K562 (cell line): ENCODE measurements around the gene PIBF1. TPM values are rescaled to one million over a fixed set of nuclear protein-coding genes. Genes with fewer than 3 reads are reported as not detected.

Experiments
- ATAC-seq: fragments of 200-7000 bp; cut with Tn5 transposase; 3 replicates; pipeline ENCODE4 v1.9.1; 2020; ENCODE audit warnings: moderate library complexity
- BruUV-seq: library from RNA; stranded (reverse); fragments of 400-500 nt; replicated peaks from 2 replicates; lab custom pipeline; 2021; lab: Mats Ljungman, UMichigan
- CTCF ChIA-PET: fragments of 300-600 bp; formaldehyde crosslinking; extraction: SDS; loops from one replicate; lab custom pipeline; 2021; ENCODE audit warnings: low intra/inter-chr PET ratio; lab: Yijun Ruan, JAX
- POLR2A ChIA-PET: fragments of 300-600, 350-650 bp; sonication (Branson Sonifier 250); formaldehyde crosslinking; extraction: SDS; loops from one replicate; lab custom pipeline; 2021; ENCODE audit warnings: antibody characterized with exemption, inconsistent platforms; lab: Yijun Ruan, JAX
- DNase-seq, 4 experiments: peaks; one replicate each; pipeline versions ENCODE4 v3.0.0 to v3.0.0-alpha.2; 2011 to 2018; ENCODE audit warnings: low spot score in 3 of 4, mixed read lengths in 3 of 4; ENCODE audit errors: extremely low read depth in 1 of 4
- FAIRE-seq: peaks from 2 replicates; lab custom pipeline; 2011; peaks lifted over from hg19 to GRCh38; lab: Jason Lieb, UNC
- H2AFZ ChIP-seq: 2 replicates; pipeline ENCODE4 v1.6.0; 2011; ENCODE audit warnings: low read depth, low read length, control low read depth, inconsistent platforms
- H3K27ac ChIP-seq: fragments of 200-600 bp; 3 replicates; pipeline ENCODE4 v1.8.0; 2011; ENCODE audit warnings: low read depth, mild to moderate bottlenecking, control low read depth, inconsistent platforms, low read length, moderate library complexity, mixed read lengths; ENCODE audit errors: extremely low read depth
- H3K27me3 ChIP-seq, 2 experiments: fragments of 300-600 bp in 1 of 2; 2 replicates in 1 of 2; 3 replicates in 1 of 2; pipeline versions ENCODE4 v1.6.0 to v1.8.0; 2011; ENCODE audit warnings: inconsistent platforms in 2 of 2, low read length in 2 of 2, mild to moderate bottlenecking in 1 of 2, mixed read lengths in 1 of 2, moderate library complexity in 1 of 2; ENCODE audit not compliant: control insufficient read depth in 2 of 2, insufficient read depth in 2 of 2
- H3K36me3 ChIP-seq: fragments of 300-600 bp; 3 replicates; pipeline ENCODE4 v1.8.0; 2011; ENCODE audit warnings: mild to moderate bottlenecking, low read length, inconsistent platforms; ENCODE audit not compliant: control insufficient read depth, insufficient read depth
- H3K4me1 ChIP-seq, 2 experiments: fragments of 200-600 bp in 1 of 2; replicated peaks in 1 of 2; 2 replicates in 1 of 2; 3 replicates in 1 of 2; pipeline versions ENCODE4 v1.5.1 to v1.8.0; 2011; ENCODE audit warnings: inconsistent platforms in 2 of 2, low read length in 2 of 2, mild to moderate bottlenecking in 1 of 2, mixed read lengths in 1 of 2, moderate library complexity in 1 of 2; ENCODE audit not compliant: control insufficient read depth in 2 of 2, insufficient read depth in 2 of 2
- H3K4me2 ChIP-seq: 2 replicates; pipeline ENCODE4 v1.6.1; 2011; ENCODE audit warnings: low read length, control low read depth, inconsistent platforms, mixed read lengths; ENCODE audit not compliant: insufficient read depth
- H3K4me3 ChIP-seq: fragments of 200-600 bp; sonication (generic), shearing (Covaris generic); 2 replicates; pipeline ENCODE4 v1.5.1; 2016; ENCODE audit warnings: control low read depth, inconsistent platforms
- H3K79me2 ChIP-seq: fragments of 200-600 bp; 3 replicates; pipeline ENCODE4 v1.8.0; 2011; ENCODE audit warnings: low read length, inconsistent platforms; ENCODE audit not compliant: control insufficient read depth, insufficient read depth
- H3K9ac ChIP-seq, 2 experiments: 2 replicates each; pipeline versions ENCODE4 v1.6.0 to v1.6.1; 2011; ENCODE audit warnings: low read depth in 2 of 2, low read length in 2 of 2, control low read depth in 1 of 2, inconsistent platforms in 1 of 2, mild to moderate bottlenecking in 1 of 2, mixed read lengths in 1 of 2; ENCODE audit not compliant: insufficient read depth in 1 of 2
- H3K9me1 ChIP-seq: one replicate; pipeline ENCODE4 v1.6.0; 2011; ENCODE audit warnings: inconsistent platforms, mild to moderate bottlenecking, low read length, moderate library complexity; ENCODE audit not compliant: control insufficient read depth, insufficient read depth
- H3K9me3 ChIP-seq: replicated peaks from 2 replicates; pipeline ENCODE4 v1.5.1; 2011; ENCODE audit warnings: low read depth, low read length, inconsistent platforms; ENCODE audit not compliant: control insufficient read depth, insufficient read depth
- H4K20me1 ChIP-seq: replicated peaks from 2 replicates; pipeline ENCODE4 v1.6.1; 2011; ENCODE audit warnings: low read length, inconsistent platforms, mixed read lengths; ENCODE audit not compliant: control insufficient read depth, insufficient read depth
- CHCHD3 ChIP-seq: fragments of 250-450 bp; sonication (Bioruptor Pico); IDR thresholded peaks from 2 replicates; pipeline ENCODE4 v2.1.2; 2022; ENCODE audit warnings: mild to moderate bottlenecking
- HNRNPLL ChIP-seq: fragments of 200-400 bp; formaldehyde crosslinking; IDR thresholded peaks from 2 replicates; pipeline ENCODE4 v1.6.1; 2017; ENCODE audit warnings: low read length, low read depth, mild to moderate bottlenecking; ENCODE audit not compliant: poor library complexity, severe bottlenecking
- MGA ChIP-seq: fragments of 450-650 bp; IDR thresholded peaks from 2 replicates; pipeline ENCODE4 v1.6.1; 2016; ENCODE audit warnings: mild to moderate bottlenecking, moderate library complexity
- RBM22 ChIP-seq: fragments of 200-400 bp; formaldehyde crosslinking; IDR thresholded peaks from 2 replicates; pipeline ENCODE4 v1.6.1; 2018; ENCODE audit warnings: low read length, low read depth; ENCODE audit not compliant: poor library complexity, severe bottlenecking
- TAF9B ChIP-seq: fragments of 450-650 bp; IDR thresholded peaks from 2 replicates; pipeline ENCODE4 v1.6.1; 2018; ENCODE audit warnings: mild to moderate bottlenecking; ENCODE audit not compliant: partially characterized antibody
- ZBTB34 ChIP-seq: fragments of 250-450 bp; sonication (Bioruptor Pico); IDR thresholded peaks from 2 replicates; pipeline ENCODE4 v1.8.0; 2021; ENCODE audit warnings: mild to moderate bottlenecking, moderate library complexity
- ZNF140 ChIP-seq: fragments of 250-450 bp; sonication (Bioruptor Pico); IDR thresholded peaks from 2 replicates; pipeline ENCODE4 v1.8.0; 2021; ENCODE audit warnings: moderate library complexity, mild to moderate bottlenecking, inconsistent platforms
- ZNF263 ChIP-seq: sonication (generic); formaldehyde crosslinking; IDR thresholded peaks from 2 replicates; pipeline ENCODE4 v1.8.0; 2022; ENCODE audit warnings: mild to moderate bottlenecking, missing genetic modification reagents, borderline replicate concordance
- WGBS: fragments of 100-300 bp; shearing (Covaris generic); methylation state at CpG from one replicate; pipeline ENCODE4 v1.1.6; 2016; ENCODE audit warnings: low coverage, mixed read lengths; ENCODE audit not compliant: insufficient coverage; ENCODE audit errors: missing lambda C conversion rate; 5-methylcytosine and 5-hydroxymethylcytosine counted together
- in situ Hi-C: fragments of 300-500 bp; cut with MboI; formaldehyde crosslinking; loops from 4 replicates; pipeline ENCODE4 v1.15.0; 2018; ENCODE audit warnings: inconsistent platforms, mixed read lengths
- intact Hi-C: fragments of 100-400 bp; cut with micrococcal nuclease; formaldehyde crosslinking; loops from 2 replicates; pipeline ENCODE4 v1.14.2; 2022
- polyA plus RNA-seq, 8 experiments: library from polyadenylated mRNA; depleted of rRNA in 4 of 8; stranded (reverse) in 5 of 8; unstranded in 3 of 8; fragments of >200 nt; fragmentation: Nextera tagmentation in 2 of 8; fragmentation: Illumina TruSeq in 1 of 8; extraction: Ambion mirVana in 2 of 8; extraction: Trizol in 1 of 8; gene quantifications; 2 replicates each; pipeline versions ENCODE4 v1.2.1 to v1.2.3, GENCODE V29; 2011 to 2014; ENCODE audit warnings: inconsistent platforms in 1 of 8, missing spikeins in 1 of 8
- total RNA-seq, 7 experiments: library from RNA; depleted of rRNA in 6 of 7; stranded (reverse); fragments of >200 nt in 6 of 7; fragmentation: Illumina TruSeq in 2 of 7; extraction: Trizol in 2 of 7; gene quantifications; 2 replicates each; pipeline versions ENCODE4 v1.2.1 to v1.2.3, GENCODE V29; 2011 to 2021; ENCODE audit warnings: low replicate concordance in 1 of 7

Gene PIBF1
- total and polyA plus RNA-seq, 9 of the 15 experiments (the other 6 are each of a cell fraction or from before 2014, with no cell fraction given) = 9.1 to 28.8 (median 14.7) TPM

- Histone ChIP-seq H2AFZ (no peak overlapping the region), H3K9ac (no peak overlapping the region), H3K27me3 (no peaks in the 10 kb centered on the region), H3K27ac (no peak overlapping the region), H3K36me3 (peaks cover 3% of the 10 kb centered on the region; the same call in 1 of the 3 replicates), H3K9me3 (no peaks in the 10 kb centered on the region), H3K4me3 (no peak overlapping the region), H3K79me2 (no peaks in the 10 kb centered on the region), H4K20me1 (no peaks in the 10 kb centered on the region), H3K9me1 (no peaks in the 10 kb centered on the region), H3K4me1 (peaks cover 0 to 6% of the 10 kb centered on the region in 2 experiments; a peak in 2 of 5 replicates), H3K4me2 (no peak overlapping the region)
- ChIA-PET CTCF (no interaction called here), POLR2A (no interaction called here)
- DNase-seq (no peak), ATAC-seq (no peak), FAIRE-seq (no peak)
- intact Hi-C loops (no loop called here), in situ Hi-C loops (no loop called here)
- no TSS peak for BruUV-seq
- 95% methylated on average over 2 of the region's 2 CpGs for WGBS
- TF ChIP-seq TAF9B = no peak
- no peak for TF ChIP-seq RBM22
- TF ChIP-seq MGA = no peak
- no peak for TF ChIP-seq CHCHD3 (CRISPR knock-in tag)
- TF ChIP-seq ZNF140 (CRISPR knock-in tag) = no peak
- no peak for TF ChIP-seq ZBTB34 (CRISPR knock-in tag)
- no peak for TF ChIP-seq HNRNPLL
- TF ChIP-seq ZNF263 (CRISPR knock-in tag) = no peak
Measured at GRCh38 chr13:72890546-72890945, 108.6 kb downstream of the PIBF1 start.
